AG10803 (cell line): ENCODE data around the gene TGFBI.

Experiments used
- DNase-seq: peaks from one replicate; pipeline ENCODE4 v3.0.0; 2010; ENCODE audit warnings: low read depth
- H3K4me3 ChIP-seq: 2 replicates; pipeline ENCODE4 v1.5.1; 2011; ENCODE audit warnings: mild to moderate bottlenecking, low read length, control low read depth
- CTCF ChIP-seq: conservative IDR thresholded peaks from 2 replicates; pipeline ENCODE4 v1.5.1; 2011; ENCODE audit warnings: mild to moderate bottlenecking, low read length, control low read depth, inconsistent platforms

The TGFBI gene

GRCh38 chr5:136027311-136027710, 1.5 kb upstream of the TGFBI start:
- H3K4me3 ChIP-seq, result no peak overlapping the region
- no peak for DNase-seq
- no peak for TF ChIP-seq CTCF

GRCh38 chr5:136028090-136028489, 698 bp upstream of the TGFBI start:
- no peak overlapping the region for H3K4me3 ChIP-seq
- no peak for DNase-seq
- no peak for TF ChIP-seq CTCF

GRCh38 chr5:136030252-136030651, 1.5 kb downstream of the TGFBI start:
- peak overlapping the region; percentile 81 for H3K4me3 ChIP-seq
- DNase-seq, result no peak
- no peak for TF ChIP-seq CTCF

- no peak for DNase-seq
- TF ChIP-seq CTCF, result no peak
- peak overlapping the region; percentile 81 for H3K4me3 ChIP-seq
Measured at GRCh38 chr5:136030956-136031611, 2.3 kb downstream of the TGFBI start.

- H3K4me3 ChIP-seq, result peak overlapping the region; percentile 81
- TF ChIP-seq CTCF, result no peak
- peak; percentile 67 for DNase-seq
Measured at GRCh38 chr5:136031711-136032110, 2.9 kb downstream of the TGFBI start.

GRCh38 chr5:136032564-136032963, 3.8 kb downstream of the TGFBI start:
- H3K4me3 ChIP-seq, result peak overlapping the region; percentile 81
- TF ChIP-seq CTCF, result no peak
- DNase-seq, result peak; percentile 89

GRCh38 chr5:136033234-136033633, 4.4 kb downstream of the TGFBI start:
- TF ChIP-seq CTCF, result no peak
- no peak overlapping the region for H3K4me3 ChIP-seq
- peak; percentile 53 for DNase-seq
